GM19193 (cell line): Measurements from ENCODE around the gene AVPR1A.

Experiments
- POLR2A ChIP-seq: IDR thresholded peaks from 4 replicates; pipeline ENCODE4 v1.6.1; 2011; ENCODE audit not compliant: insufficient read depth, insufficient read length; ENCODE audit errors: extremely low read depth

The AVPR1A gene

GRCh38 chr12:63150713-63151622 is at the start of gene AVPR1A:
TSS of gene AVPR1A (minus strand) at chr12:63151201. CDS start at chr12:63150836, 365 bp downstream.
- TF ChIP-seq POLR2A, result no peak

GRCh38 chr12:63196168-63196567 is 45.2 kb upstream of the AVPR1A start:
- no peak for TF ChIP-seq POLR2A

GRCh38 chr12:63179224-63179623 is 28.2 kb upstream of the AVPR1A start:
- no peak for TF ChIP-seq POLR2A

- no peak for TF ChIP-seq POLR2A
These were observed 19.3 kb upstream of the AVPR1A start for GRCh38 chr12:63170321-63170720.

- no peak for TF ChIP-seq POLR2A
These were observed 13.9 kb upstream of the AVPR1A start for GRCh38 chr12:63164911-63165310.

GRCh38 chr12:63163541-63163940 is 12.5 kb upstream of the AVPR1A start:
- no peak for TF ChIP-seq POLR2A

GRCh38 chr12:63155375-63155774 is 4.4 kb upstream of the AVPR1A start:
- no peak for TF ChIP-seq POLR2A

GRCh38 chr12:63154560-63154959 is 3.6 kb upstream of the AVPR1A start:
- no peak for TF ChIP-seq POLR2A

- no peak for TF ChIP-seq POLR2A
These were observed 1.3 kb upstream of the AVPR1A start for GRCh38 chr12:63152321-63152700.

- no peak for TF ChIP-seq POLR2A
These were observed 771 bp upstream of the AVPR1A start for GRCh38 chr12:63151623-63152320.

- TF ChIP-seq POLR2A, result no peak
These were observed 890 bp downstream of the AVPR1A start for GRCh38 chr12:63149909-63150712.

GRCh38 chr12:63144556-63144955 is 6.4 kb downstream of the AVPR1A start:
- TF ChIP-seq POLR2A, result no peak

- no peak for TF ChIP-seq POLR2A
These were observed 12.5 kb downstream of the AVPR1A start for GRCh38 chr12:63138488-63138887.

- no peak for TF ChIP-seq POLR2A
These were observed 17.0 kb downstream of the AVPR1A start for GRCh38 chr12:63133981-63134380.

- TF ChIP-seq POLR2A, result no peak
These were observed 18.8 kb downstream of the AVPR1A start for GRCh38 chr12:63132201-63132600.

- no peak for TF ChIP-seq POLR2A
These were observed 21.1 kb downstream of the AVPR1A start for GRCh38 chr12:63129927-63130326.

GRCh38 chr12:63124778-63125177 is 26.2 kb downstream of the AVPR1A start:
- no peak for TF ChIP-seq POLR2A
